Measurements from ENCODE around the gene CLSTN3. TPM values are rescaled to one million over a fixed set of nuclear protein-coding genes. Genes with fewer than 3 reads are reported as not detected.

Gene CLSTN3
- polyA plus RNA-seq, 2 of the 4 experiments (the other 2 are of a cell fraction): 17.4 to 24.9 TPM

GRCh38 chr12:7090222-7090998 lies 39.8 kb upstream of the CLSTN3 start:
- Histone ChIP-seq H3K4me2 (no peak overlapping the region), H3K4me1 (peaks cover 17% of the 10 kb centered on the region; the same call in 2 of the 3 replicates), H3K27ac (peak overlapping the region; percentile 30 to 91; a peak in 4 of 6 replicates), H3K4me3 (no peak overlapping the region), H3K9me3 (no peaks in the 10 kb centered on the region)
- ChIA-PET POLR2A (interaction anchor here (1.5 to 3.6 kb wide), 3 partner anchors 10 to 30 kb away, joined by 5 to 19 read pairs (median 9); partner anchors contain the start of gene C1S), CTCF (interaction anchor here (0.8 to 13.4 kb wide), 15 partner anchors 8 to 218 kb away, joined by 3 to 197 read pairs (median 4); partner anchors contain the start of genes C12orf57, C1RL, C1S and LPCAT3)
- FAIRE-seq: no peak
- TF ChIP-seq JUN (IDR thresholded peaks at IDR 0.05) (no peak), POLR2A (IDR thresholded peaks at IDR 0.05; ENCODE audit: low read length) (no peak), ZNF302 (CRISPR knock-in tag; IDR thresholded peaks at IDR 0.05) (no peak), FOXS1 (CRISPR knock-in tag; IDR thresholded peaks at IDR 0.05) (no peak), CHD4 (IDR thresholded peaks at IDR 0.05; ENCODE audit: borderline replicate concordance) (no peak), ZSCAN20 (CRISPR knock-in tag; IDR thresholded peaks at IDR 0.05) (no peak), HEYL (CRISPR knock-in tag; IDR thresholded peaks at IDR 0.05) (no peak), HOXB13 (CRISPR knock-in tag; IDR thresholded peaks at IDR 0.05; ENCODE audit: low read depth) (no peak), CBX2 (IDR thresholded peaks at IDR 0.05; ENCODE audit: borderline replicate concordance, low read depth) (no peak), ZC3H11A (IDR thresholded peaks at IDR 0.05) (no peak), KDM1A (IDR thresholded peaks at IDR 0.05; ENCODE audit: low read depth) (no peak), MAX (IDR thresholded peaks at IDR 0.05) (no peak), PBX3 (IDR thresholded peaks at IDR 0.05) (no peak), E2F6 (IDR thresholded peaks at IDR 0.05; ENCODE audit: borderline replicate concordance, low read depth) (no peak)
- TF ChIP-seq, protein P1, sequence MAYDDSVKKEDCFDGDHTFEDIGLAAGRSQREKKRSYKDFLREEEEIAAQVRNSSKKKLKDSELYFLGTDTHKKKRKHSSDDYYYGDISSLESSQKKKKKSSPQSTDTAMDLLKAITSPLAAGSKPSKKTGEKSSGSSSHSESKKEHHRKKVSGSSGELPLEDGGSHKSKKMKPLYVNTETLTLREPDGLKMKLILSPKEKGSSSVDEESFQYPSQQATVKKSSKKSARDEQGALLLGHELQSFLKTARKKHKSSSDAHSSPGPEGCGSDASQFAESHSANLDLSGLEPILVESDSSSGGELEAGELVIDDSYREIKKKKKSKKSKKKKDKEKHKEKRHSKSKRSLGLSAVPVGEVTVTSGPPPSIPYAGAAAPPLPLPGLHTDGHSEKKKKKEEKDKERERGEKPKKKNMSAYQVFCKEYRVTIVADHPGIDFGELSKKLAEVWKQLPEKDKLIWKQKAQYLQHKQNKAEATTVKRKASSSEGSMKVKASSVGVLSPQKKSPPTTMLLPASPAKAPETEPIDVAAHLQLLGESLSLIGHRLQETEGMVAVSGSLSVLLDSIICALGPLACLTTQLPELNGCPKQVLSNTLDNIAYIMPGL (CRISPR knock-in tag; IDR thresholded peaks at IDR 0.05; ENCODE audit: borderline replicate concordance): no peak
- TF ChIP-seq, protein P2, sequence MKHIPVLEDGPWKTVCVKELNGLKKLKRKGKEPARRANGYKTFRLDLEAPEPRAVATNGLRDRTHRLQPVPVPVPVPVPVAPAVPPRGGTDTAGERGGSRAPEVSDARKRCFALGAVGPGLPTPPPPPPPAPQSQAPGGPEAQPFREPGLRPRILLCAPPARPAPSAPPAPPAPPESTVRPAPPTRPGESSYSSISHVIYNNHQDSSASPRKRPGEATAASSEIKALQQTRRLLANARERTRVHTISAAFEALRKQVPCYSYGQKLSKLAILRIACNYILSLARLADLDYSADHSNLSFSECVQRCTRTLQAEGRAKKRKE (CRISPR knock-in tag; IDR thresholded peaks at IDR 0.05; ENCODE audit: low read depth): no peak
- no peak for ATAC-seq
- no peak for DNase-seq (ENCODE audit: low read depth in 1 of 2, low spot score in 1 of 2)
- WGBS (ENCODE audit: missing lambda C conversion rate): 90% methylated on average over 16 of the region's 16 CpGs

GRCh38 chr12:7091171-7091570 lies 39.0 kb upstream of the CLSTN3 start:
- FAIRE-seq (no peak), DNase-seq (ENCODE audit: low read depth in 1 of 2, low spot score in 1 of 2) (no peak), ATAC-seq (no peak)
- TF ChIP-seq PBX3 (IDR thresholded peaks at IDR 0.05): no peak
- TF ChIP-seq MAZ (IDR thresholded peaks at IDR 0.05; ENCODE audit: borderline replicate concordance, low read depth, low read length): no peak
- no peak for TF ChIP-seq EP300 (IDR thresholded peaks at IDR 0.05)
- TF ChIP-seq RAD21 (conservative IDR thresholded peaks at IDR 0.05 in 1 of 2, IDR thresholded peaks at IDR 0.05 in 1 of 2): no peak
- TF ChIP-seq, protein P2 (CRISPR knock-in tag; IDR thresholded peaks at IDR 0.05; ENCODE audit: low read depth): no peak
- TF ChIP-seq MAFK (IDR thresholded peaks at IDR 0.05; ENCODE audit: partially characterized antibody): no peak
- TF ChIP-seq PHF8 (IDR thresholded peaks at IDR 0.05; ENCODE audit: borderline replicate concordance, low read depth): no peak
- TF ChIP-seq RCOR1 (IDR thresholded peaks at IDR 0.05; ENCODE audit: low read depth, low read length): no peak
- no peak for TF ChIP-seq POLR2AphosphoS2 (conservative IDR thresholded peaks at IDR 0.05; ENCODE audit: low read length)
- no peak for TF ChIP-seq HEYL (CRISPR knock-in tag; IDR thresholded peaks at IDR 0.05)
- H3K4me1 ChIP-seq: peaks cover 20% of the 10 kb centered on the region; the same call in 2 of the 3 replicates
- H3K4me2 ChIP-seq: peak overlapping the region; percentile 79
- H3K4me3 ChIP-seq: no peak overlapping the region
- peak overlapping the region; percentile 85 to 91 for H3K27ac ChIP-seq
- no peaks in the 10 kb centered on the region for H3K9me3 ChIP-seq
- POLR2A ChIA-PET: interaction anchor here (1.5 to 3.6 kb wide), 2 partner anchors 11 to 30 kb away, joined by 5 to 19 read pairs; partner anchors contain the start of gene C1S
- WGBS (ENCODE audit: missing lambda C conversion rate): 87% methylated on average over 7 of the region's 7 CpGs
- CTCF ChIA-PET: interaction anchor here (0.5 to 13.4 kb wide), 16 partner anchors 9 to 147 kb away, joined by 3 to 197 read pairs (median 5); partner anchors contain the start of genes C12orf57, C1RL, C1S and LPCAT3
